HCT116 (cell line): ENCODE data around the gene SPEN. TPM values are rescaled to one million over a fixed set of nuclear protein-coding genes. Genes with fewer than 3 reads are reported as not detected.
"Not testable (repeated sequence)": the region's sequence is repeated elsewhere in the genome, so short reads cannot be mapped to it uniquely, and the experiment has no call there.

Experiments
- ATAC-seq: fragments of 200-7000 bp; cut with Tn5 transposase; 2 replicates; pipeline ENCODE4 v1.9.1; 2020; ENCODE audit warnings: mild to moderate bottlenecking, moderate library complexity
- BruUV-seq: library from RNA; stranded (reverse); fragments of 400-500 nt; replicated peaks from 2 replicates; lab custom pipeline; 2021; lab: Mats Ljungman, UMichigan
- CTCF ChIA-PET: fragments of 300-600 bp; sonication (Branson Sonifier 250); formaldehyde crosslinking; loops from one replicate; lab custom pipeline; 2021; ENCODE audit warnings: antibody characterized with exemption; lab: Charles Lee
- POLR2A ChIA-PET: fragments of 300-600, 350-600 bp; sonication (Branson Sonifier 250); formaldehyde crosslinking; loops from one replicate; lab custom pipeline; 2021; ENCODE audit warnings: antibody characterized with exemption; lab: Charles Lee
- RAD21 ChIA-PET, 2 experiments: fragments of 300-600 bp; sonication (Branson Sonifier 250); formaldehyde crosslinking; loops; one replicate each; lab custom pipeline; 2023; ENCODE audit warnings: low total read pairs in 2 of 2; ENCODE audit not compliant: uncharacterized antibody in 2 of 2, unreplicated experiment in 2 of 2, low non-redundant PET in 1 of 2; lab: Charles Lee
- DNase-seq: peaks from one replicate; pipeline ENCODE4 v3.0.0-alpha.2; 2010; ENCODE audit warnings: low read depth, low spot score
- H2AFZ ChIP-seq: fragments of 200-600 bp; shearing (Covaris generic), sonication (generic); 2 replicates; pipeline ENCODE4 v1.6.1; 2017; ENCODE audit warnings: low read depth, mixed run types, mixed read lengths, antibody characterized with exemption, low read length; ENCODE audit not compliant: poor library complexity, severe bottlenecking
- H3K27ac ChIP-seq: 2 replicates; pipeline ENCODE4 v1.5.1; 2012; ENCODE audit warnings: low read depth, low read length
- H3K27me3 ChIP-seq: fragments of 200-600 bp; sonication (generic); 2 replicates; pipeline ENCODE4 v1.6.1; 2016; ENCODE audit warnings: mixed run types, low read length, mixed read lengths; ENCODE audit not compliant: insufficient read depth
- H3K36me3 ChIP-seq, 2 experiments: fragments of 200-500 bp in 1 of 2; fragments of 200-600 bp in 1 of 2; sonication (Bioruptor generic) in 1 of 2; sonication (generic) in 1 of 2; 2 replicates each; pipeline versions ENCODE4 v1.5.1 to v1.6.1; 2014 to 2016; ENCODE audit warnings: low read length in 2 of 2, inconsistent platforms in 1 of 2, mixed read lengths in 1 of 2, mixed run types in 1 of 2; ENCODE audit not compliant: insufficient read depth in 2 of 2, control insufficient read depth in 1 of 2
- H3K4me1 ChIP-seq, 2 experiments: fragments of 200-600 bp in 1 of 2; sonication (generic) in 1 of 2; 2 replicates each; pipeline versions ENCODE4 v1.5.1 to v1.6.1; 2012 to 2017; ENCODE audit warnings: low read length in 2 of 2, inconsistent platforms in 1 of 2, mild to moderate bottlenecking in 1 of 2, mixed read lengths in 1 of 2, mixed run types in 1 of 2, moderate library complexity in 1 of 2; ENCODE audit not compliant: insufficient read depth in 2 of 2, control insufficient read depth in 1 of 2
- H3K4me2 ChIP-seq: fragments of 200-600 bp; sonication (generic); 2 replicates; pipeline ENCODE4 v1.6.1; 2017; ENCODE audit warnings: mixed run types, low read length, mixed read lengths
- H3K4me3 ChIP-seq, 2 experiments: fragments of 200-600 bp in 1 of 2; sonication (generic) in 1 of 2; replicated peaks in 1 of 2; 2 replicates each; pipeline ENCODE4 v1.5.1; 2011 to 2016; ENCODE audit warnings: low read length in 2 of 2, control low read depth in 1 of 2, low read depth in 1 of 2, mild to moderate bottlenecking in 1 of 2, mixed read lengths in 1 of 2, mixed run types in 1 of 2
- H3K79me2 ChIP-seq: fragments of 200-600 bp; sonication (generic); 2 replicates; pipeline ENCODE4 v1.6.1; 2017; ENCODE audit warnings: mild to moderate bottlenecking, mixed run types, low read length, moderate library complexity, mixed read lengths; ENCODE audit not compliant: insufficient read depth
- H3K9ac ChIP-seq: fragments of 200-600 bp; sonication (generic); 2 replicates; pipeline ENCODE4 v1.6.1; 2016; ENCODE audit warnings: low read length, mixed read lengths
- H3K9me2 ChIP-seq: fragments of 200-600 bp; sonication (generic), shearing (Covaris generic); 2 replicates; pipeline ENCODE4 v1.6.1; 2017; ENCODE audit warnings: mixed run types, mild to moderate bottlenecking, moderate library complexity; ENCODE audit not compliant: insufficient read depth
- H3K9me3 ChIP-seq, 2 experiments: fragments of 200-500 bp in 1 of 2; fragments of 200-600 bp in 1 of 2; sonication (Bioruptor generic) in 1 of 2; sonication (generic) in 1 of 2; 2 replicates each; pipeline ENCODE4 v1.6.1; 2014 to 2017; ENCODE audit warnings: low read length in 2 of 2, mixed read lengths in 2 of 2, inconsistent platforms in 1 of 2, low read depth in 1 of 2, mild to moderate bottlenecking in 1 of 2, mixed run types in 1 of 2, moderate library complexity in 1 of 2; ENCODE audit not compliant: control insufficient read depth in 1 of 2, insufficient read depth in 1 of 2
- H4K20me1 ChIP-seq: fragments of 200-600 bp; sonication (generic), shearing (Covaris generic); 2 replicates; pipeline ENCODE4 v1.6.1; 2017; ENCODE audit warnings: mixed run types, mild to moderate bottlenecking, moderate library complexity; ENCODE audit not compliant: insufficient read depth
- EGR1 ChIP-seq: IDR thresholded peaks from 2 replicates; pipeline ENCODE4 v1.6.1; 2012; ENCODE audit warnings: low read depth
- EZH2 ChIP-seq: fragments of 200-600 bp; sonication (generic); IDR thresholded peaks from 2 replicates; pipeline ENCODE4 v1.6.1; 2017; ENCODE audit warnings: antibody characterized with exemption, mixed run types
- FOSL1 ChIP-seq: IDR thresholded peaks from 2 replicates; pipeline ENCODE4 v1.6.1; 2012; ENCODE audit warnings: low read depth
- JUND ChIP-seq: IDR thresholded peaks from 2 replicates; pipeline ENCODE4 v1.6.1; 2012
- POLR2A ChIP-seq: IDR thresholded peaks from 2 replicates; pipeline ENCODE4 v1.7.0; 2011; ENCODE audit warnings: borderline replicate concordance; ENCODE audit not compliant: insufficient read depth, insufficient read length; ENCODE audit errors: extremely low read depth
- POLR2AphosphoS5 ChIP-seq: IDR thresholded peaks from 2 replicates; pipeline ENCODE4 v1.6.1; 2011; ENCODE audit warnings: mild to moderate bottlenecking, low read depth, low read length, moderate library complexity
- SIN3A ChIP-seq: IDR thresholded peaks from 2 replicates; pipeline ENCODE4 v1.6.1; 2012; ENCODE audit warnings: low read depth
- SP1 ChIP-seq: IDR thresholded peaks from 2 replicates; pipeline ENCODE4 v1.6.1; 2012; ENCODE audit warnings: low read depth
- SRF ChIP-seq: IDR thresholded peaks from 2 replicates; pipeline ENCODE4 v1.6.1; 2012; ENCODE audit warnings: low read depth
- TCF7L2 ChIP-seq: IDR thresholded peaks from 2 replicates; pipeline ENCODE4 v1.7.0; 2011; ENCODE audit warnings: borderline replicate concordance, inconsistent platforms; ENCODE audit not compliant: insufficient read depth, insufficient read length; ENCODE audit errors: extremely low read depth
- YY1 ChIP-seq: IDR thresholded peaks from 2 replicates; pipeline ENCODE4 v1.6.1; 2011; ENCODE audit warnings: low read length, low read depth, moderate library complexity, mild to moderate bottlenecking; ENCODE audit not compliant: insufficient replicate concordance; ENCODE audit errors: extremely low read depth
- ZNF274 ChIP-seq: fragments of 200-500 bp; sonication (Bioruptor generic); IDR thresholded peaks from 2 replicates; pipeline ENCODE4 v1.6.1; 2014; ENCODE audit warnings: mild to moderate bottlenecking, low read depth, low read length, inconsistent platforms
- intact Hi-C: fragments of 100-400 bp; cut with micrococcal nuclease; formaldehyde crosslinking; loops from 2 replicates; pipeline ENCODE4 v1.10.0; 2022
- total RNA-seq: library from RNA; stranded (reverse); gene quantifications from one replicate; pipeline ENCODE4 v1.2.1, GENCODE V29; 2021; ENCODE audit not compliant: unreplicated experiment
- TF ChIP-seq, protein P1 (sequence below), 3 experiments: fragments of 200-600 bp in 1 of 3; sonication (generic) in 1 of 3; IDR thresholded peaks in 2 of 3; conservative IDR thresholded peaks in 1 of 3; 2 replicates each; pipeline ENCODE4 v1.5.1; 2012 to 2017; ENCODE audit warnings: low read depth in 2 of 3, low read length in 2 of 3, antibody characterized with exemption in 1 of 3, borderline replicate concordance in 1 of 3, control low read depth in 1 of 3, mild to moderate bottlenecking in 1 of 3, mixed read lengths in 1 of 3, mixed run types in 1 of 3, moderate library complexity in 1 of 3; ENCODE audit not compliant: insufficient read depth in 1 of 3
- TF ChIP-seq, protein P2 (sequence below): IDR thresholded peaks from 2 replicates; pipeline ENCODE4 v1.6.1; 2011; ENCODE audit warnings: mild to moderate bottlenecking, low read length, moderate library complexity; ENCODE audit not compliant: insufficient replicate concordance; ENCODE audit errors: extremely low read depth
- TF ChIP-seq, protein P3 (sequence below): IDR thresholded peaks from 2 replicates; pipeline ENCODE4 v1.6.1; 2012

The SPEN gene
- total RNA-seq, 1 experiment from 2014 or later = 58.6 TPM

DNA sequence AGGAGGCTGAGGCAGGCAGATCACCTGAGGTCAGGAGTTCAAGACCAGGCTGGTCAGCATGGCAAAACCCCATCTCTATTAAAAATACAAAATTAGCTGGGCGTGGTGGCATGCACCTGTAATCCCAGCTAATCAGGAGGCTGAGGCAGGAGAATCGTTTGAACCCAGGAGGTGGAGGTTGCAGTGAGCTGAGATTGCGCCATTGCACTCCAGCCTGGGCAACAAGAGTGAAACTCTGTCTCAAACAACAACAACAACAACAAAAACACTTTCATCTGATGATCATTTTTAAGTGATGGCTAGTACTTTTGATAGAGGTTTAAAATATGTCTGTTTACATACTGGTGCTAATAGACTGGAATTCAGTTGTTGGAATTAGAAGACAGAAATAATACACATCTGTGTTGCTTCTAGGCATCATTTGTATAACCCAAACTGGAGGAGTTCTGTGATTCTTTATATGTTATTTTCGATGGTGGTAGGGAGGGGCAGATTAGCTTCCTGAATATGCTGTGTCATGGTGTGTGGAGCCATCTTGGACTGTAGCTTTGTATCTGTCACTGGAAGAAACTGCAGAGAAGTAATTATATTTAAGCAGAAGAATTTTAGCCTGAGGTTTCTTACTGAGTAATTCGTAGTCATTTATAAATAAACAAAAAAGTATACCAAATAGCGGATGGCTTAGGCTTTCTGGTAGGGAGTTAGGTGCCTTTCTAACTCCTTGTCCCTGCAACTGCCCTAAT lies 45.5 kb downstream of the SPEN start:
- H2AFZ ChIP-seq, H3K4me2 ChIP-seq, H3K4me3 ChIP-seq, CTCF ChIA-PET, intact Hi-C loops, DNase-seq, H3K36me3 ChIP-seq, H3K9ac ChIP-seq, H3K27me3 ChIP-seq, H3K9me3 ChIP-seq, H3K9me2 ChIP-seq, BruUV-seq: not testable (repeated sequence)
- peaks cover 4 to 16% of the 10 kb centered on the region in 2 experiments; a peak in 3 of 4 replicates for H3K4me1 ChIP-seq
- H3K27ac ChIP-seq = peak overlapping the region; percentile 29; the same call in 1 of the 2 replicates
- ChIA-PET RAD21 (interaction anchor here in 1 of 2 experiments (1.6 kb wide), 1 partner anchor 78 kb away, joined by 5 read pairs; no protein-coding TSS in a partner anchor), POLR2A (interaction anchor here (0.5 kb wide), 1 partner anchor 33 kb away, joined by 3 read pairs; no protein-coding TSS in a partner anchor)
- H3K79me2 ChIP-seq = peaks cover 100% of the 10 kb centered on the region
- ATAC-seq = 0 out of 2 replicates have a peak, but pooled peaks have one; percentile 42
- H4K20me1 ChIP-seq = peaks cover 12% of the 10 kb centered on the region; the same call in 1 of the 2 replicates
- TF ChIP-seq YY1 = peak; percentile 17

DNA sequence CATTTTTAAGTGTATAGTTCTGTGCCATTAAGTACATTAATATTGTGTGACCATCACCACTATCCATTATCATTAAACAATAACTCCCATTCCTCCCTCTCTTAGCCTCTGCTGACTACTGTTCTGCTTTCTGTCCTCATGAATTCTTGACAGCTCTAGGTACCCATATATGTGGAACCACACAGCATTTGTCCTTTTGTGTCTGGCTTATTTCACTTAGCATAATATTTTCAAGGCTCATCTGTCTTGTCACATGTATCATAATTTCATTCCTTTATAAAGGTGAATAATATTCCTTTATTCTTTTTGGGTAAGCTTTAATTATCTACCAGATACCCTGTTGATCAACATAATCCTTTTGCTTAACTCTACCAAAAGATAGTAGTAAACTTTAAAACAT lies 47.7 kb downstream of the SPEN start:
- Histone ChIP-seq H3K9me3 (no peaks in the 10 kb centered on the region), H3K4me1 (peaks cover 4 to 16% of the 10 kb centered on the region in 2 experiments; a peak in 3 of 4 replicates), H2AFZ (no peak overlapping the region), H3K27ac (no peak overlapping the region), H3K4me2 (no peak overlapping the region), H3K27me3 (no peaks in the 10 kb centered on the region), H3K36me3 (no peaks in the 10 kb centered on the region; a peak in 1 of 4 replicates), H3K9me2 (no peaks in the 10 kb centered on the region), H3K79me2 (peaks cover 100% of the 10 kb centered on the region), H3K9ac (no peak overlapping the region), H4K20me1 (peaks cover 12% of the 10 kb centered on the region; the same call in 1 of the 2 replicates), H3K4me3 (no peak overlapping the region)
- ChIA-PET POLR2A (no interaction called here), CTCF (no interaction called here), RAD21 (no interaction called here)
- intact Hi-C loops = no loop called here
- DNase-seq = no peak
- BruUV-seq = no TSS peak
- ATAC-seq = no peak
- TF ChIP-seq SRF (no peak), SP1 (no peak), TCF7L2 (no peak), POLR2A (no peak), YY1 (no peak), SIN3A (no peak), JUND (no peak), ZNF274 (no peak), EZH2 (no peak), POLR2AphosphoS5 (no peak), EGR1 (no peak), FOSL1 (no peak)
- TF ChIP-seq, protein P1, sequence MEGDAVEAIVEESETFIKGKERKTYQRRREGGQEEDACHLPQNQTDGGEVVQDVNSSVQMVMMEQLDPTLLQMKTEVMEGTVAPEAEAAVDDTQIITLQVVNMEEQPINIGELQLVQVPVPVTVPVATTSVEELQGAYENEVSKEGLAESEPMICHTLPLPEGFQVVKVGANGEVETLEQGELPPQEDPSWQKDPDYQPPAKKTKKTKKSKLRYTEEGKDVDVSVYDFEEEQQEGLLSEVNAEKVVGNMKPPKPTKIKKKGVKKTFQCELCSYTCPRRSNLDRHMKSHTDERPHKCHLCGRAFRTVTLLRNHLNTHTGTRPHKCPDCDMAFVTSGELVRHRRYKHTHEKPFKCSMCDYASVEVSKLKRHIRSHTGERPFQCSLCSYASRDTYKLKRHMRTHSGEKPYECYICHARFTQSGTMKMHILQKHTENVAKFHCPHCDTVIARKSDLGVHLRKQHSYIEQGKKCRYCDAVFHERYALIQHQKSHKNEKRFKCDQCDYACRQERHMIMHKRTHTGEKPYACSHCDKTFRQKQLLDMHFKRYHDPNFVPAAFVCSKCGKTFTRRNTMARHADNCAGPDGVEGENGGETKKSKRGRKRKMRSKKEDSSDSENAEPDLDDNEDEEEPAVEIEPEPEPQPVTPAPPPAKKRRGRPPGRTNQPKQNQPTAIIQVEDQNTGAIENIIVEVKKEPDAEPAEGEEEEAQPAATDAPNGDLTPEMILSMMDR (IDR thresholded peaks at IDR 0.05 in 2 of 3, conservative IDR thresholded peaks at IDR 0.05 in 1 of 3; ENCODE audit: borderline replicate concordance in 1 of 3, insufficient read depth in 1 of 3, low read depth in 2 of 3, low read length in 2 of 3) = no peak
- TF ChIP-seq, protein P2, sequence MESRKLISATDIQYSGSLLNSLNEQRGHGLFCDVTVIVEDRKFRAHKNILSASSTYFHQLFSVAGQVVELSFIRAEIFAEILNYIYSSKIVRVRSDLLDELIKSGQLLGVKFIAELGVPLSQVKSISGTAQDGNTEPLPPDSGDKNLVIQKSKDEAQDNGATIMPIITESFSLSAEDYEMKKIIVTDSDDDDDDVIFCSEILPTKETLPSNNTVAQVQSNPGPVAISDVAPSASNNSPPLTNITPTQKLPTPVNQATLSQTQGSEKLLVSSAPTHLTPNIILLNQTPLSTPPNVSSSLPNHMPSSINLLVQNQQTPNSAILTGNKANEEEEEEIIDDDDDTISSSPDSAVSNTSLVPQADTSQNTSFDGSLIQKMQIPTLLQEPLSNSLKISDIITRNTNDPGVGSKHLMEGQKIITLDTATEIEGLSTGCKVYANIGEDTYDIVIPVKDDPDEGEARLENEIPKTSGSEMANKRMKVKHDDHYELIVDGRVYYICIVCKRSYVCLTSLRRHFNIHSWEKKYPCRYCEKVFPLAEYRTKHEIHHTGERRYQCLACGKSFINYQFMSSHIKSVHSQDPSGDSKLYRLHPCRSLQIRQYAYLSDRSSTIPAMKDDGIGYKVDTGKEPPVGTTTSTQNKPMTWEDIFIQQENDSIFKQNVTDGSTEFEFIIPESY = no peak
- TF ChIP-seq, protein P3, sequence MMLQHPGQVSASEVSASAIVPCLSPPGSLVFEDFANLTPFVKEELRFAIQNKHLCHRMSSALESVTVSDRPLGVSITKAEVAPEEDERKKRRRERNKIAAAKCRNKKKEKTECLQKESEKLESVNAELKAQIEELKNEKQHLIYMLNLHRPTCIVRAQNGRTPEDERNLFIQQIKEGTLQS = no peak
